ENCODE data around the gene GUCY1A2.

Gene GUCY1A2

DNA sequence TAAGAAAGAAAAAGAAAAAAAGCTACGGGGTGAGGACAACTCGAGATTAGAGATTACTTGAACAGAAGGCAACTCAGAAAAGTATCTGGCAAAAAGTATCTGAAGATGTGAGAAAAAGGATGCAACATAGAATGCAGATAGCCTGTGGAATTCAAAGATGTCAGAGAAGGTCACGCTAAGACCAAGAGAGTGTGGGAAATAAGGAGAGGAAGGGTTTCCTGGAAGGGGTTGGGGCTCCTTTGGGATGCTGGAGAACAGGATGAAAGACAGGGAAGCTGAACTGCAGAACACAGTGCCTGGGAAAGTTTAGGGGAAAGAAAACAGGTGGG, 1.2 kb downstream of the GUCY1A2 start:
- no peaks in the 10 kb centered on the region for H3K9me3 Mint-ChIP-seq
- H3K27me3 Mint-ChIP-seq: peaks cover 53% of the 10 kb centered on the region
- H3K36me3 Mint-ChIP-seq (ENCODE audit: low read depth): no peaks in the 10 kb centered on the region
- peak overlapping the region; percentile 40 for H3K4me3 Mint-ChIP-seq
- peaks cover 8% of the 10 kb centered on the region for H3K4me1 Mint-ChIP-seq (ENCODE audit: low read depth)
- no peak overlapping the region for H3K27ac Mint-ChIP-seq

DNA sequence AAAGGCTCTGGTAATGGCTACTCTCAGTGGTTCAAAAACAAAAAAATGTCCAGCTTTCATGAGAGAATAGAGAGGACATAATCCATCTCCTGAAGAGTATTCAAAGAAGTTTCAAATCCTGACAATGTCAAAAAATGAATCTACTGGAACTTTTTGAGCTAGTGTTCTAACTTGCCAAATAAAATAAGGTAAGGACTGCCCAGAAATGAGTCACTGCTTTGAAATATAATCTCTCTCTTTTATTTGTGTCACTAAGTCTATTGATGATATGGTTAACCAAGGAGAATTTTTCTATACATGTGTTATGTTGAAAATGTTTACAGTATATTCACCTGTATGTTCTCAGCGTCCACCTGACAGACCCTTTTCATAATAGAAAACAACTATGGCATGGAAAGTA, 3.4 kb downstream of the GUCY1A2 start:
- no peak overlapping the region for H3K27ac Mint-ChIP-seq
- peaks cover 8% of the 10 kb centered on the region for H3K4me1 Mint-ChIP-seq (ENCODE audit: low read depth)
- H3K9me3 Mint-ChIP-seq: no peaks in the 10 kb centered on the region
- H3K4me3 Mint-ChIP-seq: no peak overlapping the region
- H3K36me3 Mint-ChIP-seq (ENCODE audit: low read depth): no peaks in the 10 kb centered on the region
- H3K27me3 Mint-ChIP-seq: peaks cover 40% of the 10 kb centered on the region

DNA sequence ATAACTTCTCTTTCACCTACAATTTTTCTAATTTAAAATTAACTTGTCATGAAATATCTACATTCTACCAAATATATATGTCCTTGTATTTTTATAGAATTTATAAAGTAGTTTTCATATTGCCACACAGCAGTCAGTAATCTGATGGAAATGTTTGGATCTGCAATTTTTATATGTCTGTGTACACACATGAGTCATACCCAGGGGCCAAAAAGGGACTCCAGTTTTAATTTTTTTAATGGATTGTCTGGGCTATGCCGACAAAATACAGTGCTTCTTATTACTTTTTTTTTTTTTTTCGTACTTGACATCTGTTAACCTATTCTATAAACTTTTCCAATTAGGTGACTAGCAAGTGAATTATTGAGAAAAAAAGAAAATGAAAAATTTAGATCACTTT, 6.3 kb downstream of the GUCY1A2 start:
- Mint-ChIP-seq H3K36me3 (ENCODE audit: low read depth) (no peaks in the 10 kb centered on the region), H3K4me1 (ENCODE audit: low read depth) (peaks cover under 1% of the 10 kb centered on the region), H3K27ac (no peak overlapping the region), H3K9me3 (no peaks in the 10 kb centered on the region), H3K27me3 (peaks cover 21% of the 10 kb centered on the region), H3K4me3 (no peak overlapping the region)

DNA sequence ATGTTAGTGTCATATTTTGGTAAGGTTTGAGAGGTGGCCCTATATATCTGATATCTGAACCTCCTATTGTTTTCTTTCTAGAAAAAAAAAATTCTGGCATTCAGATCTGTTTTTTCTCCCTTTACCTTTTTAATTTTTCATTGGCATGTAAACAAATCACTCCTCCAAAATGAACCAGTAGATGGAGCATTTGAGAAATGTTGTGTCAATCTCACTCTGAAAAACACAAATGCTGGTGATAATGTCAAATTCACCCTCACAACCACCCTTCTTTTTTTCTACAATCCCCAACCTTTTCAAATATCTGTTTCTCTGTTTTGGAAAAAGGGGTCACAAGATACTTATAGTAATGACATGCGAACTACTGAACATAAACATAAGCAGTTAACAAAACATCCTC, 9.1 kb downstream of the GUCY1A2 start:
- no peaks in the 10 kb centered on the region for H3K36me3 Mint-ChIP-seq (ENCODE audit: low read depth)
- H3K9me3 Mint-ChIP-seq: no peaks in the 10 kb centered on the region
- no peaks in the 10 kb centered on the region for H3K27me3 Mint-ChIP-seq
- H3K4me1 Mint-ChIP-seq (ENCODE audit: low read depth): no peaks in the 10 kb centered on the region
- H3K4me3 Mint-ChIP-seq: no peak overlapping the region
- H3K27ac Mint-ChIP-seq: no peak overlapping the region

DNA sequence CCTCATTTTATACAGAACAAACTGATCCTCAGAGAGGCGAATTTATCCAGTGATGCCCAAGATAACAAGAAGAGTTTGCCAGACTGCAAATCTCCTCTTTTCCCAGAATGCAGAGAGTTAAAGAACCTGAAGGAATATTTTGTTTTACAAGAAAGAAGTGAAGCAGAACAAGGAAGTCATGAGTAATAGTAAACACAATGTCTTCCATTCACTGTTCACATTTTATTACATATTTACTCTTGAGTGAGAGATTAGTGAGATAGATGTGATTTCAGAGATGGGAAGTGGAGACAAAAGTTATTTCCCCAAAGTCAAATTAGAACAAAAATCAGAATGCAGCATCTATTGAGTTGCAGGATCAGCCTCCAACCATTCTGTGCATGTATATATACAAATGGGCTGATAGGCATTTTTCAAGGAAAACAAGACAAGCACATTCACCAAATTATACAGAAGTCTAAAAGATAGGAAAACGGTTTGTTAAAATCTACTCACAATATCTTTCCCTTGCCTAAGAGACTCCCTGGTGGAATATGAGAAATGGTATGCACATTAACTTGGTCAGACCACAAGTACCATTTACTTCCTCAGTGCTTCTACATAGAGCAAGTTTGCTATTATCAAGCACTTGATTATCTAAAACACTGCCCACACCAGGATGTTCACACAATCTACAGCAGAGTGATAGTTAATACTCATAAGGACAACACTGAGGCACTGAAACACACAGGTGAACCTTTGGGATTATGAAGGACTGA, 12.0 kb downstream of the GUCY1A2 start:
- Mint-ChIP-seq H3K4me1 (ENCODE audit: low read depth) (no peaks in the 10 kb centered on the region), H3K36me3 (ENCODE audit: low read depth) (no peaks in the 10 kb centered on the region), H3K9me3 (no peaks in the 10 kb centered on the region), H3K27me3 (peaks cover 4% of the 10 kb centered on the region), H3K4me3 (no peak overlapping the region), H3K27ac (no peak overlapping the region)

DNA sequence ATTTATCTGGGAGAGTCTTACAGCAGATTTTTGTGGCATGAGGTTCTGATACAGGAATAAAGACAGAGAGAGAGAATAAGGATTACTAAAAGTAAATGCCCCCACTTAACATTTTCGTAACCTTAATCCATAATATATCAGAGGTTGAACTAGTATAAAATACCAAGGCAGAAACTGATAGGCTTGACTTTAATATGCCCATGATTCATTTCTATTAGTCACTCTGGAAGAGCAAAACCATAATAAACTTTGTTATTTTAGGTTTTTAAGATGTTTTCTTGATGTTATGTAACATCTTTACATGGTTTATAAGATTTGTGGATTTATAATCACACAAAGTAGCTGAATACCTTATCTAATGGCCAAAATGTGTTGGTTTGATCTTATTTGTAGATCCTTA, 19.1 kb downstream of the GUCY1A2 start:
- Mint-ChIP-seq H3K36me3 (ENCODE audit: low read depth) (no peaks in the 10 kb centered on the region), H3K9me3 (no peaks in the 10 kb centered on the region), H3K27ac (no peak overlapping the region), H3K27me3 (peaks cover 4% of the 10 kb centered on the region), H3K4me1 (ENCODE audit: low read depth) (no peaks in the 10 kb centered on the region), H3K4me3 (no peak overlapping the region)

DNA sequence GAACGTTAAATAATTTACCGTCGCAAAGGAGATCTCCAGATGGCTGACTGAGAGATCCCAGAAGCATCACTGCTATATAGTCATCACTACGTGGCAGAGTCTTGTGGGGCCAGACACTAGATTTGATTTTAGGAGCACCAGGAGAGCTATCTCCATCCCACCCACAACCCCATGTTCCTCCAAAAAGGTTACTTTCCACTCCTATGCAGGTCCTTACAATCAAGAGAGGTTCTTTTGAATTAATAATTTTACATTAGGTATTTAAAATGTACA, 19.4 kb downstream of the GUCY1A2 start:
- Mint-ChIP-seq H3K27me3 (peaks cover 4% of the 10 kb centered on the region), H3K4me1 (ENCODE audit: low read depth) (no peaks in the 10 kb centered on the region), H3K4me3 (no peak overlapping the region), H3K9me3 (no peaks in the 10 kb centered on the region), H3K27ac (no peak overlapping the region), H3K36me3 (ENCODE audit: low read depth) (no peaks in the 10 kb centered on the region)

DNA sequence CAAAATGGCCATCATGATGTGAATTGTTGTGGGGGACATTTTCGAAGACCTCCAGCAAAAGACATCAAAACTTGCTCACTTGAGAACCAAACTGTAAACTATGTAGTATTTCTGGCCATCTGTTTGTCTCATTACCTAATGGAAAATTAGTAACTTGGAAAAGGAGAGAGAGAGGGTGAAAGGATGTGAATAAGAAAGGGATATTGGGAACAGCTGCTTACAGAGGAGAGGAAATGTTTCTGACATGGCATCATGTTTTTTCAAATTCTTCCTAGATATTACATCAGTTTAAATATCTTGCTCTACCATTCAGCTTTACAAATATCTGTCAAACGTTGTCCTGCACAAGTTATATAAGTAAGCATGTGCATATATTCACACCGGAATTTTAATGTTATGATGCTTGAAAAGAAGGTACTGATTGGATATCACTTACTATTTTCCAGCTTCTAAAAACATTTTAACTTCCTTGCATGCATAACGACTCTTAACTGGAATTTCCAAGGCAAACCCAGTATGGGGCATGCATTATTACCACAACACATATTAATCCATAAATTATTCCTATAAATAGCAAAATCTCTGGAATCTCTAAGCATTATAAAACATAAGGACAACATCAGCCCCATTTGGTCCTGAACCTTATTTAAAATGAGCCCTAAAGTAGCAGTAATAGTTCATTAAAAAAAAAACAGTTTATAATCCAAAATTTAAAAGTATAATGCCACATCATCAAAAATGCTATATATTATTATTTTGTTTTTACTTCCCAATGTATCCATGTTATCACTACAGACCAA, 20.0 kb downstream of the GUCY1A2 start:
- Mint-ChIP-seq H3K27me3 (peaks cover 2% of the 10 kb centered on the region), H3K9me3 (no peaks in the 10 kb centered on the region), H3K27ac (no peak overlapping the region), H3K4me3 (no peak overlapping the region), H3K4me1 (ENCODE audit: low read depth) (no peaks in the 10 kb centered on the region), H3K36me3 (ENCODE audit: low read depth) (no peaks in the 10 kb centered on the region)

DNA sequence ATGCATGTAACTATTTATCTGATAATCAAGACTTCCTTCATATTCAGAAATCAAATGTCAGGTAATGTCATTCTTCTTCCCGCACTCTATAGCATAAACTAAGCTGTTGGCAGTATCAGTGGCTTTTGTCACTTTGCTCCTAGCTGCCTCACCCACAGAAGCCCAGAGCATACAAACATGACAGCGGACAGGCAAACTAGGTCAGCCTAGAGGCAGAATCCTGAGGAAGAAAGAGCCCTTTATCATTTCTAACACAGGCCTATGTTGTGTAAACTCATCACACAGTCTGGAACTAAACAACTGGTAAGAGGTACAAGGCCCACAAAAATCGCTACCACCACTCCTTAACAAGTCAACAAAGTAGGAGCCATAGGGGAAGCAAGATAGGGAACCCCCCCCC, 21.0 kb downstream of the GUCY1A2 start:
- Mint-ChIP-seq H3K36me3 (ENCODE audit: low read depth) (no peaks in the 10 kb centered on the region), H3K27me3 (no peaks in the 10 kb centered on the region), H3K4me1 (ENCODE audit: low read depth) (no peaks in the 10 kb centered on the region), H3K4me3 (no peak overlapping the region), H3K27ac (no peak overlapping the region), H3K9me3 (no peaks in the 10 kb centered on the region)

DNA sequence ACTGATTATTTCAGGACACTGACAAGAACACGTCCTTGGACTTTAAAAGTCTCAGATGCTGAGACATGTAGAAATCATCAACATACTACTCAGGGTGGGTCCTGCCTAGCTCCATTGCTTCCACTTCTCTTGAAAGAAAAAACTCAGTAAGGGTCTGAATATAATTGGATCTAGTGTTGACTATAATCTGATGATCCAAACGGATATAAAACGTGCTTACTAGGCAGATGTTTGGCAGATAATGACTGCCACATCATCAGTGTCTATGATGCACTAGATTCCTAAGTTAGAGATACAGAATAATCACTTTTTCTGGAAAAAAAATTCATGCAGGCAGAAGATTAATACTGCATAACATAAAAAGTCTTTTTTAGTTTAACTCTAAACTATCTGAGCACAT, 21.6 kb downstream of the GUCY1A2 start:
- H3K27ac Mint-ChIP-seq: no peak overlapping the region
- no peak overlapping the region for H3K4me3 Mint-ChIP-seq
- no peaks in the 10 kb centered on the region for H3K27me3 Mint-ChIP-seq
- no peaks in the 10 kb centered on the region for H3K36me3 Mint-ChIP-seq (ENCODE audit: low read depth)
- no peaks in the 10 kb centered on the region for H3K9me3 Mint-ChIP-seq
- H3K4me1 Mint-ChIP-seq (ENCODE audit: low read depth): no peaks in the 10 kb centered on the region

DNA sequence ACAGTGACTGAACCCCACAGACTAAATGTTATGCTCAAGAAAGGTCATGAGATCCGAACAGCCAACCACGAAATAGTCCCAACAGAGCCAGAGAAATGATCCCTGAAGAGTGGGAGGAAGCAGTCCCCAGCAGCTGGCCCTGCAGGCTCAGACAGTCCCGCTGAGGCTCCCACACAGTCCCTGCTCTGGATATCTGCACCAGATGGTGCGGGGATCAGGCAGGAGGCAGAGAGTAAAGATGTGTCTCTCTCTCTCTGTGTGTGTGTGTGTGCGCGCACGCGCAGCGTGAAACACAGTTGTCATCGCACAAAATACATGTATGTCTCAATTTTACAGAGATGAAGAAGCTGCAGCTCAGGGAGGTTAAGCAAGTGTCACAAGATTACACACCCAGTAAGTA, 27.9 kb downstream of the GUCY1A2 start:
- no peaks in the 10 kb centered on the region for H3K36me3 Mint-ChIP-seq (ENCODE audit: low read depth)
- H3K4me1 Mint-ChIP-seq (ENCODE audit: low read depth): no peaks in the 10 kb centered on the region
- no peak overlapping the region for H3K27ac Mint-ChIP-seq
- H3K9me3 Mint-ChIP-seq: no peaks in the 10 kb centered on the region
- H3K27me3 Mint-ChIP-seq: no peaks in the 10 kb centered on the region
- H3K4me3 Mint-ChIP-seq: no peak overlapping the region

DNA sequence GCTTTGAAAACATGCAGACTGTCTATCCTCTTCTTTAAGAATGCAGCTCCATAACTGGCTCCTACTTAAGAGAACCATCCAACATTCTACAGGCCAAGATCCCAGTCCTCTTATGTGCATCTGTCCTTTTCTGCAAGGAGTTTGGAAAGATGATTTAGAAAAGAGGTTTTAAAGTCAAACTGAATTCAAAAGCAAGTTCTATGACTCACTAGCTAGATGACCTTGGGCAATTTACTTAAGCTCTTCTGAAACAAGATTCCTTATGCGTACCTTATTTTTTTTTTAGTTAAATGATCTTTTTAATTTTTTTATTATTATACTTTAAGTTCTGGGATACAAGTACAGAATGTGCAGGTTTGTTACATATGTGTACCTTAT, 29.2 kb downstream of the GUCY1A2 start:
- Mint-ChIP-seq H3K27ac (no peak overlapping the region), H3K27me3 (no peaks in the 10 kb centered on the region), H3K36me3 (ENCODE audit: low read depth) (no peaks in the 10 kb centered on the region), H3K4me1 (ENCODE audit: low read depth) (no peaks in the 10 kb centered on the region), H3K4me3 (no peak overlapping the region), H3K9me3 (no peaks in the 10 kb centered on the region)

DNA sequence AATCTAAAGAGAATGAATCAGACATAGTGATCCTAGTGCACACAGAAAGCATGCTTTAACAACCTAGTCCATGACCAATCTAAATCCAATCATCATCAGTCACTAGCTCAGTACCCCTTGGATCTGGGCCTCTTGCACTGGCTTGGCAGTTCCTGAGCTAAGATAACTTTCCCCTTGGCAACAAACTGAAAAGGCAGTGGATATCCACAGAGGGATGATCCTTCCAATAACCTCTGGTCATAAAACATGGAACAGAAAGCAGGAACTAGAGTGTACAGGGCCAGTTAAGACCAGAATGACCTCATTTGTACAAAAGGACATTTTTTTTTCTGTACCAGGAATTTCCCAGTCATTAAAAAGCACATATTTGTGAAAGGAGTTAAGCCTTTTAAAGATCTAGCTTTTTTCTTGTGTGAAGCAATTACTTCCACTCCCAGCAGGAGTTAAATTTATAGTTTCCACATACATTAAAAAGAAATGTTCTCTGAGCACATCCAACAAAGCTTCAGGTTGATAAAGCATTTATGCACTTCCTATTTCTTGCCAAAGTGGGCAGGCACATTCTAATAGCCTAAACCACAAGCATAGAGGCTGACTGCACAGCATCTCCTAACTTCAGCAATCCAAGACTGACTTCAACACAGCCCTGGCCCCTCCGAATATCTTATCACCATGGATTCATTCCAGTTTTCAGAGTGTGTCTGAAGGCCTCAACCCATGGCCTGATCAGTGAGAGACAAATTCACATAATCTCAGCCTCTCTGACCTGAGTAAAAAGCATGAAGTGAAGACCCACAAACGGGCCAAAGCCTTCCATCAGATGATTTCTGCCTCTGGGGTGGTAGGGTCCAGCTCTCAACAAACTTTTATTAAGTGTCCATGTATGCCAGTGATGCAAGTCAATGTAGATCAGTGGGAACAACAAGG, 29.9 kb downstream of the GUCY1A2 start:
- no peaks in the 10 kb centered on the region for H3K27me3 Mint-ChIP-seq
- H3K9me3 Mint-ChIP-seq: no peaks in the 10 kb centered on the region
- H3K27ac Mint-ChIP-seq: no peak overlapping the region
- H3K36me3 Mint-ChIP-seq (ENCODE audit: low read depth): no peaks in the 10 kb centered on the region
- no peak overlapping the region for H3K4me3 Mint-ChIP-seq
- no peaks in the 10 kb centered on the region for H3K4me1 Mint-ChIP-seq (ENCODE audit: low read depth)

DNA sequence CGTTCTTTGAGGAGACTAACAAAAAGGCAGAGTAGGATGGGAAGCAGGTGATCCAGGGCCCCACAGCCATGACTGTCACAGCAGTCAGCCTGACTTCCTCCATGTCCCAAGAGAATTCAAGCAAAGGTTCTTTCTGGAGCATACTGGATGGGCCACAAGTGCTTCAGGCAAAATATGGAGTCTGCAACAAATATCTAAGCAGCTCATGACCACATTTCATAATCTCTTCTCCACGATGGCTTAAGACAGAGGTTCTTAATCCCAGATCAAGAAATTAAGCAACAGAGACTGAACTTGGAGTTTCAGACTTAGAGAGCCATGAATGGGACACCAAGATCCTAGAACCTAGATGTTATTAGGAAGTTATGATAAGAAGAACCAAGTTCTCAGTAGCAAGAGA, 31.6 kb downstream of the GUCY1A2 start:
- no peaks in the 10 kb centered on the region for H3K9me3 Mint-ChIP-seq
- no peaks in the 10 kb centered on the region for H3K4me1 Mint-ChIP-seq (ENCODE audit: low read depth)
- no peak overlapping the region for H3K27ac Mint-ChIP-seq
- no peaks in the 10 kb centered on the region for H3K27me3 Mint-ChIP-seq
- no peak overlapping the region for H3K4me3 Mint-ChIP-seq
- H3K36me3 Mint-ChIP-seq (ENCODE audit: low read depth): no peaks in the 10 kb centered on the region

DNA sequence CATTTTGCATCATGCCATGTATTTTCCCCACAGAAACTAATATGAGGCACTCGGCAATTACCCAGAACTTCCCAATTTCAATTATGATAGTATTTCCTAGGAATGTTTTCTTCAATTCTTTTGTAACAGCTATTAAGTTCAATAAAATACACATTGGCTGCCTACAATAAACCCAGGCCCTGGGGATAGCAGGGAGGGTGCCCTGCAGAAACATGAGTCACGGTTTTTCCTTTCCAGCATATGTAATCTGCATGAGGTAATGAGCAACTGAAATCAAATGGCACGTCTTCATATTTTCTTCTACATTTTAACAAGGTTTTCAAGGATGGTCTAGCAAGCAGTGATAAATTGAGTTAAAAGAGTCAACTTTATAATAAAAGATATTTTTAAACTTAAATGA, 32.0 kb downstream of the GUCY1A2 start:
- H3K36me3 Mint-ChIP-seq (ENCODE audit: low read depth): no peaks in the 10 kb centered on the region
- H3K27me3 Mint-ChIP-seq: no peaks in the 10 kb centered on the region
- H3K9me3 Mint-ChIP-seq: no peaks in the 10 kb centered on the region
- no peak overlapping the region for H3K27ac Mint-ChIP-seq
- H3K4me1 Mint-ChIP-seq (ENCODE audit: low read depth): no peaks in the 10 kb centered on the region
- no peak overlapping the region for H3K4me3 Mint-ChIP-seq
